ENCODE measurements around the gene ACSF2.

- TF ChIP-seq CTCF (conservative IDR thresholded peaks at IDR 0.05; ENCODE audit: low read depth, low read length): no peak
- no peak for TF ChIP-seq EZH2phosphoT487 (IDR thresholded peaks at IDR 0.05; ENCODE audit: borderline replicate concordance, low read length)
Observed at GRCh38 chr17:50428831-50429424, 2.9 kb downstream of the ACSF2 start.

Measured in PC-3 (cell line).